H1 (cell line): Measurements from ENCODE around the gene SEPTIN2. TPM values are rescaled to one million over a fixed set of nuclear protein-coding genes. Genes with fewer than 3 reads are reported as not detected.

ENCODE experiments used
- CTCF ChIA-PET: fragments of 300-600 bp; sonication (Branson Sonifier 250); formaldehyde crosslinking; loops from one replicate; lab custom pipeline; 2021; ENCODE audit not compliant: partially characterized antibody; lab: Charles Lee
- POLR2A ChIA-PET: fragments of 300-600 bp; sonication (Branson Sonifier 250); formaldehyde crosslinking; loops from one replicate; lab custom pipeline; 2021; ENCODE audit warnings: inconsistent platforms; ENCODE audit not compliant: partially characterized antibody; lab: Charles Lee
- DNase-seq, 2 experiments: peaks; one replicate each; pipeline versions ENCODE4 v3.0.0 to v3.0.0-alpha.2; 2010 to 2022; ENCODE audit warnings: low spot score in 2 of 2, low read depth in 1 of 2, mixed read lengths in 1 of 2
- FAIRE-seq: peaks from 2 replicates; lab custom pipeline; 2011; peaks lifted over from hg19 to GRCh38; lab: Jason Lieb, UNC
- H2AFZ ChIP-seq: 2 replicates; pipeline ENCODE4 v1.8.1; 2012; ENCODE audit warnings: low read length, inconsistent platforms
- H2AK5ac ChIP-seq: 2 replicates; pipeline ENCODE4 v1.6.1; 2013; ENCODE audit warnings: low read depth, low read length
- H2BK120ac ChIP-seq: replicated peaks from 2 replicates; pipeline ENCODE3; 2013; ENCODE audit warnings: low read depth, low read length, inconsistent platforms
- H2BK12ac ChIP-seq: 2 replicates; pipeline ENCODE4 v1.6.1; 2013; ENCODE audit warnings: low read depth, low read length
- H2BK15ac ChIP-seq: 2 replicates; pipeline ENCODE4 v1.6.1; 2013; ENCODE audit warnings: low read length
- H2BK20ac ChIP-seq: 2 replicates; pipeline ENCODE4 v1.6.1; 2013; ENCODE audit warnings: low read length
- H2BK5ac ChIP-seq: 2 replicates; pipeline ENCODE4 v1.6.1; 2013; ENCODE audit warnings: low read depth, low read length
- H3K14ac ChIP-seq: 2 replicates; pipeline ENCODE4 v1.6.1; 2013; ENCODE audit warnings: inconsistent platforms; ENCODE audit not compliant: insufficient read length
- H3K18ac ChIP-seq: 2 replicates; pipeline ENCODE4 v1.6.1; 2013; ENCODE audit warnings: low read length; ENCODE audit errors: extremely low read depth
- H3K23ac ChIP-seq: 2 replicates; pipeline ENCODE4 v1.6.1; 2013; ENCODE audit warnings: inconsistent platforms; ENCODE audit not compliant: insufficient read length
- H3K23me2 ChIP-seq: 2 replicates; pipeline ENCODE4 v1.6.1; 2013; ENCODE audit warnings: low read depth, low read length
- H3K27ac ChIP-seq: 2 replicates; pipeline ENCODE4 v1.6.1; 2011; ENCODE audit warnings: low read depth, low read length, inconsistent platforms
- H3K27me3 ChIP-seq, 4 experiments: replicated peaks in 1 of 4; 1 replicate in 1 of 4; 2 replicates in 3 of 4; pipeline versions ENCODE4 v1.6.1 to v1.8.1; 2011 to 2013; ENCODE audit warnings: low read length in 3 of 4, mild to moderate bottlenecking in 3 of 4, inconsistent platforms in 2 of 4, mixed read lengths in 2 of 4, moderate library complexity in 1 of 4; ENCODE audit not compliant: control insufficient read depth in 3 of 4, insufficient read depth in 3 of 4; ENCODE audit errors: extremely low read depth in 1 of 4
- H3K36me3 ChIP-seq, 4 experiments: 2 replicates each; pipeline versions ENCODE4 v1.6.1 to v1.8.1; 2011 to 2013; ENCODE audit warnings: mild to moderate bottlenecking in 4 of 4, low read length in 3 of 4, moderate library complexity in 2 of 4, control low read depth in 1 of 4, inconsistent platforms in 1 of 4; ENCODE audit not compliant: insufficient read depth in 4 of 4, control insufficient read depth in 2 of 4
- H3K4ac ChIP-seq: replicated peaks from 2 replicates; pipeline ENCODE3; 2013; ENCODE audit warnings: low read length, low read depth, mixed read lengths, inconsistent platforms; ENCODE audit not compliant: insufficient read length
- H3K4me1 ChIP-seq, 4 experiments: replicated peaks in 1 of 4; 1 replicate in 1 of 4; 2 replicates in 3 of 4; pipeline versions ENCODE4 v1.6.1 to v1.8.1; 2011 to 2013; ENCODE audit warnings: low read length in 3 of 4, inconsistent platforms in 2 of 4, mixed read lengths in 1 of 4; ENCODE audit not compliant: insufficient read depth in 4 of 4, control insufficient read depth in 3 of 4
- H3K4me2 ChIP-seq, 2 experiments: 2 replicates each; pipeline versions ENCODE4 v1.6.1 to v1.8.1; 2011 to 2013; ENCODE audit warnings: low read depth in 2 of 2, low read length in 2 of 2, control low read depth in 1 of 2, inconsistent platforms in 1 of 2, mild to moderate bottlenecking in 1 of 2; ENCODE audit not compliant: insufficient read depth in 1 of 2
- H3K4me3 ChIP-seq, 4 experiments: fragments of 200-600, 300-600 bp in 1 of 4; sonication (generic), shearing (Covaris generic), sonication (Bioruptor Twin) in 1 of 4; 2 replicates each; pipeline versions ENCODE4 v1.5.1 to v1.8.1; 2011 to 2016; ENCODE audit warnings: low read length in 4 of 4, low read depth in 3 of 4, control low read depth in 2 of 4, inconsistent platforms in 2 of 4, mild to moderate bottlenecking in 2 of 4, mixed read lengths in 1 of 4, moderate library complexity in 1 of 4; ENCODE audit not compliant: insufficient read depth in 2 of 4; ENCODE audit errors: extremely low read depth in 1 of 4
- H3K56ac ChIP-seq: replicated peaks from 2 replicates; pipeline ENCODE3; 2013; ENCODE audit warnings: low read depth, mild to moderate bottlenecking, mixed read lengths, low read length, inconsistent platforms; ENCODE audit not compliant: insufficient read length
- H3K79me1 ChIP-seq: 2 replicates; pipeline ENCODE4 v1.6.1; 2013; ENCODE audit warnings: low read depth, low read length, control low read depth
- H3K79me2 ChIP-seq, 2 experiments: 2 replicates each; pipeline versions ENCODE4 v1.6.1 to v1.8.1; 2012 to 2013; ENCODE audit warnings: low read length in 2 of 2, mild to moderate bottlenecking in 2 of 2, inconsistent platforms in 1 of 2; ENCODE audit not compliant: insufficient read depth in 2 of 2, control insufficient read depth in 1 of 2
- H3K9ac ChIP-seq, 4 experiments: replicated peaks in 1 of 4; 1 replicate in 1 of 4; 2 replicates in 3 of 4; pipeline versions ENCODE4 v1.6.1 to v1.8.1; 2011 to 2013; ENCODE audit warnings: low read depth in 3 of 4, low read length in 3 of 4, control low read depth in 2 of 4, mild to moderate bottlenecking in 2 of 4, moderate library complexity in 2 of 4, inconsistent platforms in 1 of 4; ENCODE audit errors: extremely low read depth in 1 of 4
- H3K9me3 ChIP-seq, 2 experiments: 2 replicates each; pipeline versions ENCODE4 v1.6.1 to v1.8.1; 2012 to 2013; ENCODE audit warnings: mild to moderate bottlenecking in 2 of 2, moderate library complexity in 2 of 2, control low read depth in 1 of 2, inconsistent platforms in 1 of 2, low read depth in 1 of 2, low read length in 1 of 2, mixed read lengths in 1 of 2; ENCODE audit not compliant: insufficient read depth in 2 of 2
- H4K20me1 ChIP-seq, 2 experiments: replicated peaks in 1 of 2; 2 replicates each; pipeline versions ENCODE3 to v1.8.1; 2011 to 2013; ENCODE audit warnings: inconsistent platforms in 2 of 2, low read length in 2 of 2, mild to moderate bottlenecking in 1 of 2; ENCODE audit not compliant: insufficient read depth in 2 of 2, control insufficient read depth in 1 of 2
- H4K5ac ChIP-seq: 2 replicates; pipeline ENCODE4 v1.6.1; 2013; ENCODE audit warnings: low read length, low read depth, mixed read lengths, inconsistent platforms; ENCODE audit not compliant: insufficient read length
- H4K8ac ChIP-seq: 2 replicates; pipeline ENCODE4 v1.8.0; 2013; ENCODE audit warnings: mild to moderate bottlenecking, moderate library complexity, low read length, inconsistent platforms; ENCODE audit not compliant: insufficient read depth; ENCODE audit errors: extremely low read depth
- H4K91ac ChIP-seq: replicated peaks from 2 replicates; pipeline ENCODE3; 2013; ENCODE audit warnings: low read length, mixed read lengths, inconsistent platforms; ENCODE audit not compliant: insufficient read length
- ASH2L ChIP-seq: fragments of 200-600, 300-600 bp; sonication (generic); IDR thresholded peaks from one replicate; pipeline ENCODE4 v1.7.1; 2017; ENCODE audit warnings: low read length
- ATF3 ChIP-seq: IDR thresholded peaks from 2 replicates; pipeline ENCODE4 v1.6.1; 2011; ENCODE audit warnings: low read depth, mild to moderate bottlenecking, low read length; ENCODE audit not compliant: insufficient read depth
- BRCA1 ChIP-seq: IDR thresholded peaks from 2 replicates; pipeline ENCODE4 v1.6.1; 2012; ENCODE audit warnings: low read depth, low read length, improper control_type of control experiment
- MAFK ChIP-seq: IDR thresholded peaks from 2 replicates; pipeline ENCODE4 v1.6.1; 2012; ENCODE audit warnings: low read depth, mild to moderate bottlenecking, improper control_type of control experiment, low read length
- POLR2A ChIP-seq, 2 experiments: IDR thresholded peaks; 1 replicate in 1 of 2; 2 replicates in 1 of 2; pipeline ENCODE4 v1.6.1; 2011; ENCODE audit warnings: low read depth in 2 of 2, low read length in 2 of 2, mild to moderate bottlenecking in 2 of 2; ENCODE audit errors: control extremely low read depth in 1 of 2
- RAD21 ChIP-seq, 2 experiments: IDR thresholded peaks in 1 of 2; conservative IDR thresholded peaks in 1 of 2; 2 replicates each; pipeline ENCODE4 v1.6.1; 2011; ENCODE audit warnings: low read depth in 2 of 2, low read length in 2 of 2, improper control_type of control experiment in 1 of 2, inconsistent platforms in 1 of 2, mild to moderate bottlenecking in 1 of 2, moderate library complexity in 1 of 2
- RFX5 ChIP-seq: IDR thresholded peaks from 2 replicates; pipeline ENCODE4 v1.6.1; 2011; ENCODE audit warnings: low read depth, low read length, improper control_type of control experiment, borderline replicate concordance
- RXRA ChIP-seq: IDR thresholded peaks from 2 replicates; pipeline ENCODE4 v1.6.1; 2011; ENCODE audit warnings: low read depth, mild to moderate bottlenecking, low read length, moderate library complexity; ENCODE audit not compliant: insufficient read depth
- SIN3A ChIP-seq, 2 experiments: IDR thresholded peaks in 1 of 2; conservative IDR thresholded peaks in 1 of 2; 2 replicates each; pipeline ENCODE4 v1.6.1; 2011 to 2012; ENCODE audit warnings: low read length in 2 of 2, improper control_type of control experiment in 1 of 2, low read depth in 1 of 2, mild to moderate bottlenecking in 1 of 2
- SIX5 ChIP-seq: IDR thresholded peaks from 2 replicates; pipeline ENCODE4 v1.6.1; 2011; ENCODE audit warnings: mild to moderate bottlenecking, low read depth, low read length
- SP4 ChIP-seq: IDR thresholded peaks from 2 replicates; pipeline ENCODE4 v1.6.1; 2012; ENCODE audit warnings: low read length, inconsistent platforms
- SUZ12 ChIP-seq: fragments of 200-600 bp; sonication (generic); IDR thresholded peaks from 2 replicates; pipeline ENCODE4 v1.6.1; 2012; ENCODE audit warnings: mild to moderate bottlenecking, inconsistent platforms, low read length, moderate library complexity, mixed read lengths
- TAF1 ChIP-seq: IDR thresholded peaks from 2 replicates; pipeline ENCODE4 v1.6.1; 2011; ENCODE audit warnings: mild to moderate bottlenecking, low read depth, low read length
- TCF12 ChIP-seq: IDR thresholded peaks from 2 replicates; pipeline ENCODE4 v1.6.1; 2011; ENCODE audit warnings: low read depth, mild to moderate bottlenecking, low read length
- WGBS, 2 experiments: shearing (Covaris generic) in 1 of 2; methylation state at CpG; one replicate each; pipeline versions ENCODE4 v1.1.6 to v1.1.7; 2013 to 2015; ENCODE audit warnings: low lambda C conversion rate in 2 of 2, mixed read lengths in 2 of 2, inconsistent platforms in 1 of 2, low coverage in 1 of 2, missing lambda C conversion rate in 1 of 2; ENCODE audit not compliant: insufficient replicate concordance in 2 of 2, insufficient coverage in 1 of 2, insufficient read length in 1 of 2; ENCODE audit errors: extremely low coverage in 1 of 2, missing lambda C conversion rate in 1 of 2; 5-methylcytosine and 5-hydroxymethylcytosine counted together
- polyA plus RNA-seq, 7 experiments: library from polyadenylated mRNA; depleted of rRNA in 3 of 7; stranded (reverse) in 5 of 7; unstranded in 2 of 7; fragments of >200 nt in 5 of 7; fragments of 200-250 nt in 2 of 7; gene quantifications; 1 replicate in 5 of 7; 2 replicates in 1 of 7; 4 replicates in 1 of 7; pipeline versions ENCODE4 v1.2.1 to v1.2.3, GENCODE V29; 2011 to 2013; ENCODE audit warnings: missing spikeins in 2 of 7, mixed read lengths in 2 of 7
- total RNA-seq: library from RNA; stranded (reverse); fragmentation: NEBNext Ultra II Directional; extraction: Animal tissue kit (Norgen Biotek cat#: 25700); gene quantifications from 2 replicates; pipeline ENCODE4 v1.2.1, GENCODE V29; 2021

The SEPTIN2 gene
- total and polyA plus RNA-seq, 2 of the 8 experiments (the other 6 are each of a cell fraction or from before 2014, with no cell fraction given): 392 to 650 TPM

DNA sequence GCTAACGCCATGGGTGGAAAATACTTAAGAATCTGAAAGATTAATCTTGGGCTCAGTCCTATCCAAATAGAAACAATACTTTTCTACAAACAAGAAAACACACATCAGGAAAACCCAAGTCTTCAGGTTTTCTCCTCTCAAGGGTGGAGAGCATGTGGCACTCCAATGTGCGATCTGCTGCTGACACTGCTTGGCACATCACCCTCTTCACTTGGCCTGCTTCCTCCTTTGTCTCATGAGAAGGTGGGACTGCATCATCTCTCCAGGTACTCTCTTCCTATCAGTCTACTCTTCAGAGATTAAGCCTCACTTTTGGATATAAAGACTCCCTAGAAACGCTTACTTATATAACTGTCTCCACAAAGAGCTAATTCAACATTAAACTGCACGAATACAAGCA lies 26.7 kb upstream of the SEPTIN2 start:
- no peak for DNase-seq
- Histone ChIP-seq H2BK20ac (no peak overlapping the region), H3K14ac (no peak overlapping the region), H2AFZ (no peak overlapping the region), H3K36me3 (no peaks in the 10 kb centered on the region), H3K4me2 (no peak overlapping the region), H3K56ac (no peak overlapping the region), H3K4ac (no peak overlapping the region), H4K5ac (no peak overlapping the region), H3K18ac (no peak overlapping the region), H3K79me2 (peaks cover 12 to 93% of the 10 kb centered on the region in 2 experiments), H3K4me3 (no peak overlapping the region), H2AK5ac (no peak overlapping the region), H3K9me3 (no peaks in the 10 kb centered on the region), H2BK15ac (no peak overlapping the region), H2BK12ac (no peak overlapping the region), H3K4me1 (peaks cover 0 to 2% (median 0%) of the 10 kb centered on the region in 4 experiments; a peak in 2 of 7 replicates), H3K9ac (no peak overlapping the region; a peak in 1 of 7 replicates), H2BK120ac (no peak overlapping the region), H2BK5ac (no peak overlapping the region), H3K27ac (no peak overlapping the region), H4K8ac (no peak overlapping the region), H3K23ac (no peak overlapping the region), H4K20me1 (peaks cover 7 to 18% of the 10 kb centered on the region in 2 experiments), H3K79me1 (peaks cover 21% of the 10 kb centered on the region), H3K23me2 (no peaks in the 10 kb centered on the region), H3K27me3 (no peaks in the 10 kb centered on the region), H4K91ac (no peak overlapping the region)
- ChIA-PET CTCF (interaction anchor here (1.0 to 2.6 kb wide), 4 partner anchors 9 to 332 kb away, joined by 3 to 9 read pairs (median 6); no protein-coding TSS in a partner anchor), POLR2A (interaction anchor here (1.4 kb wide), 1 partner anchor 26 kb away, joined by 6 read pairs; the partner anchor contains the start of genes HDLBP and SEPTIN2)
- no peak for FAIRE-seq
- WGBS, 2 experiments: 92% methylated on average over 4 of the region's 4 CpGs; no CpG with 5 or more reads in 1 of the 2 experiments
- TF ChIP-seq RFX5 (no peak), TAF1 (no peak), RAD21 (IDR thresholded peaks at IDR 0.05 in 1 of 2, conservative IDR thresholded peaks at IDR 0.05 in 1 of 2; ENCODE audit: low read depth in 2 of 2, low read length in 2 of 2) (no peak), SIN3A (conservative IDR thresholded peaks at IDR 0.05 in 1 of 2, IDR thresholded peaks at IDR 0.05 in 1 of 2; ENCODE audit: low read depth in 1 of 2, low read length in 2 of 2) (no peak), SIX5 (no peak), BRCA1 (no peak), ASH2L (no peak), RXRA (no peak), TCF12 (no peak), MAFK (no peak), ATF3 (no peak), SP4 (no peak), POLR2A (IDR thresholded peaks at IDR 0.05; ENCODE audit: control extremely low read depth in 1 of 2, low read depth in 2 of 2, low read length in 2 of 2) (no peak), SUZ12 (no peak)
